Smooth muscle cell (in vitro differentiated cells): ENCODE data around the gene B4GALNT4. TPM values are rescaled to one million over a fixed set of nuclear protein-coding genes. Genes with fewer than 3 reads are reported as not detected.
A peak's percentile ranks its signal among the peaks of the same experiment; 100 is the strongest.

Experiments
- DNase-seq: peaks from one replicate; lab custom pipeline; 2025; ENCODE audit not compliant: unreplicated experiment; lab: John Stamatoyannopoulos, UW
- H2AFZ ChIP-seq: fragments of 200-600 bp; sonication (generic); 2 replicates; pipeline ENCODE4 v1.6.0; 2016; ENCODE audit warnings: antibody characterized with exemption, low read depth, mild to moderate bottlenecking
- H3F3A ChIP-seq: fragments of 200-600 bp; sonication (generic); 2 replicates; pipeline ENCODE4 v1.6.0; 2017; ENCODE audit warnings: antibody characterized with exemption, low read depth
- H3K27ac ChIP-seq: fragments of 200-600 bp; sonication (generic); 2 replicates; pipeline ENCODE4 v1.5.1; 2016; ENCODE audit warnings: low read depth, mild to moderate bottlenecking
- H3K27me3 ChIP-seq: fragments of 200-600 bp; sonication (generic); 2 replicates; pipeline ENCODE4 v1.6.1; 2016; ENCODE audit warnings: low read depth, mild to moderate bottlenecking
- H3K36me3 ChIP-seq: fragments of 200-600 bp; sonication (generic); 2 replicates; pipeline ENCODE4 v1.5.1; 2016; ENCODE audit warnings: low read depth
- H3K4me1 ChIP-seq: fragments of 200-600 bp; sonication (generic); 2 replicates; pipeline ENCODE4 v1.5.1; 2016; ENCODE audit warnings: low read depth
- H3K4me2 ChIP-seq: fragments of 200-600 bp; sonication (generic); 2 replicates; pipeline ENCODE4 v1.6.0; 2016; ENCODE audit warnings: mild to moderate bottlenecking
- H3K4me3 ChIP-seq: fragments of 200-600 bp; sonication (generic); 2 replicates; pipeline ENCODE4 v1.5.1; 2016; ENCODE audit warnings: mild to moderate bottlenecking
- H3K79me2 ChIP-seq: fragments of 200-600 bp; sonication (generic); 2 replicates; pipeline ENCODE4 v1.6.0; 2016; ENCODE audit warnings: low read depth, mild to moderate bottlenecking
- H3K9ac ChIP-seq: fragments of 200-600 bp; sonication (generic); 2 replicates; pipeline ENCODE4 v1.6.0; 2016; ENCODE audit warnings: low read depth
- H3K9me3 ChIP-seq: fragments of 200-600 bp; sonication (generic); replicated peaks from 2 replicates; pipeline ENCODE4 v1.5.1; 2016; ENCODE audit warnings: low read depth
- H4K20me1 ChIP-seq: fragments of 200-600 bp; sonication (generic); 2 replicates; pipeline ENCODE4 v1.6.0; 2016; ENCODE audit warnings: low read depth
- CTCF ChIP-seq: fragments of 200-600 bp; sonication (generic); IDR thresholded peaks from 2 replicates; pipeline ENCODE4 v1.5.1; 2017; ENCODE audit warnings: borderline replicate concordance, mild to moderate bottlenecking, antibody characterized with exemption; ENCODE audit not compliant: insufficient read depth, poor library complexity, severe bottlenecking
- WGBS: methylation state at CpG from one replicate; pipeline ENCODE4 v1.1.7; 2016; ENCODE audit warnings: low lambda C conversion rate; 5-methylcytosine and 5-hydroxymethylcytosine counted together
- polyA plus RNA-seq: library from polyadenylated mRNA; unstranded; fragments of >200 nt; fragmentation: Nextera tagmentation; extraction: Ambion mirVana; gene quantifications from 2 replicates; pipeline ENCODE4 v1.2.1, GENCODE V29; 2016
- total RNA-seq: library from RNA; depleted of rRNA; stranded (reverse); fragments of >200 nt; gene quantifications from 2 replicates; pipeline ENCODE4 v1.2.3, GENCODE V29; 2014

B4GALNT4 gene
- total and polyA plus RNA-seq, 2 experiments from 2014 or later = 21.9 to 45.8 TPM

DNA sequence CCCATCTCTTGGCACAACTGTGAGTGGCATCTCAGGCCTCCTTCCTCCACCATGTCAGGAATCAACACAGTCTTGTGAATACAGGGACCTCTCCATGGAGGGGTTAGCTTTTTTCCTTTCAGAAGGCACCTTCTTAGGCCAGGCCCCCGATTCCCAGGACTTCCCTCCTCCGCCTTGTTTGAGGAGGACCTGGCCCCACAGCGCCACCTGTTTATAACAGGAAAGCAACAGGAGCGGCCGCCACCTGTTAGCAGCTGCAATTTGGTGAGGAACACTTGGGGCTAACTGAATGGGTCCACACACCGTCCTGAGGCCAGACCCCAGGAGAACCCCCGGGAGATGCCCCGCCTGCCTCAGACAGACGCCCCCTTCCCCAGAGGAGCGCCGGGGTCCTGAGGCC, 20.9 kb downstream of the B4GALNT4 start:
- Histone ChIP-seq H4K20me1 (no peaks in the 10 kb centered on the region), H3K27ac (no peak overlapping the region), H3K4me2 (no peak overlapping the region), H3K27me3 (no peaks in the 10 kb centered on the region), H3K9me3 (no peaks in the 10 kb centered on the region), H3K9ac (no peak overlapping the region), H2AFZ (no peak overlapping the region), H3K79me2 (no peaks in the 10 kb centered on the region), H3K4me1 (peaks cover 17% of the 10 kb centered on the region), H3F3A (no peaks in the 10 kb centered on the region), H3K4me3 (no peak overlapping the region), H3K36me3 (no peaks in the 10 kb centered on the region)
- 78% methylated on average over 8 of the region's 11 CpGs for WGBS
- TF ChIP-seq CTCF = no peak
- no peak for DNase-seq

GRCh38 chr11:391117-392017, 22.1 kb downstream of the B4GALNT4 start:
- no peak for DNase-seq
- H3K4me2 ChIP-seq = no peak overlapping the region
- H3K27ac ChIP-seq = no peak overlapping the region
- H4K20me1 ChIP-seq = peaks cover 5% of the 10 kb centered on the region
- WGBS = 93% methylated on average over 25 of the region's 38 CpGs
- H3K79me2 ChIP-seq = no peaks in the 10 kb centered on the region
- H3K9me3 ChIP-seq = no peaks in the 10 kb centered on the region
- no peaks in the 10 kb centered on the region for H3K36me3 ChIP-seq
- no peak overlapping the region for H3K4me3 ChIP-seq
- no peaks in the 10 kb centered on the region for H3F3A ChIP-seq
- no peaks in the 10 kb centered on the region for H3K27me3 ChIP-seq
- H2AFZ ChIP-seq = no peak overlapping the region
- no peak for TF ChIP-seq CTCF
- H3K9ac ChIP-seq = no peak overlapping the region
- H3K4me1 ChIP-seq = peaks cover 17% of the 10 kb centered on the region

DNA sequence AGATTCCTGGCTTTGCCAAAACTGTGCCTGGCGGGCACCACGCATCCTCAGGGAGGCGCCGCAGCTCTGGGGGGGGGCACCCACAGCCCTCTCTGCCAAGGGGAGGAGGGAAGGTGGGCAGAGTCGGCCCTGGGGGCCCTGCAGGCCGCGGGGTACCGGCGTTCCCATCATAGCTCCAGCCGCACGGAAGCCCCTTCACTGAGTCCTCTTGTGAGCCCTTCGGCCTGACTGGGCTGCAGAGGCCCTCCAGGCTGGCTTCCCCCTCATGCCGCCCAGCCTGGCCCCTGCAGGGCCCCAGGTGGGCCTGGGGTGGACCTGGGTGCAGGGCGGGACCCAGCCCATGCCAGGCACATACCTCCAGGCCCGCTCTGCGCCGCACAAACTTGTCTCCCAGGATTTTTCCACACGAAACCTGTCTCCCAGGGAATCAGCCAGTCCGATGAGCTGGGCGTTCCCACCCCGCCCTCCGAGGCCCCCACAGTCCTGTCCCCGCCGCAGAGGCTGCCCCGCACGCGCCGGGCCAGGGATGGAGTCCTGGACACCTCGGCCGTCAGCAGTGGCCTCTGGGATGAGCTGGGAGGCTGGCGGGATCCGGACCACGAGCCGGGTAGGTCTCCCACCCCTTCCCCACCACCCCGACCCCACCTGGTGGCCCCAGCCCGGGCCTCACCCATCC, 22.9 kb downstream of the B4GALNT4 start:
- 86% methylated on average over 21 of the region's 36 CpGs for WGBS
- no peaks in the 10 kb centered on the region for H3K27me3 ChIP-seq
- no peaks in the 10 kb centered on the region for H3K9me3 ChIP-seq
- no peaks in the 10 kb centered on the region for H3F3A ChIP-seq
- H3K4me2 ChIP-seq = peak overlapping the region; percentile 85
- H3K4me3 ChIP-seq = no peak overlapping the region
- no peak for TF ChIP-seq CTCF
- no peaks in the 10 kb centered on the region for H3K79me2 ChIP-seq
- peaks cover 7% of the 10 kb centered on the region for H4K20me1 ChIP-seq
- H2AFZ ChIP-seq = no peak overlapping the region
- no peak for DNase-seq
- no peak overlapping the region for H3K9ac ChIP-seq
- H3K27ac ChIP-seq = no peak overlapping the region
- H3K4me1 ChIP-seq = peaks cover 17% of the 10 kb centered on the region
- no peaks in the 10 kb centered on the region for H3K36me3 ChIP-seq
